Measurements from ENCODE around the gene DHRS7C. TPM values are rescaled to one million over a fixed set of nuclear protein-coding genes. Genes with fewer than 3 reads are reported as not detected.

DHRS7C gene
- total and polyA plus RNA-seq, 2 donors (not counting 3 experiments of a cell fraction or from before 2014, with no cell fraction given) = not detected

GRCh38 chr17:9776911-9777310, 14.5 kb downstream of the DHRS7C start:
- H3K79me2 ChIP-seq (ENCODE audit: control insufficient read depth, insufficient read depth, low read length) = no peaks in the 10 kb centered on the region
- FAIRE-seq = no peak
- no peak for DNase-seq (ENCODE audit: low read depth, low spot score)
- CTCF ChIA-PET = no interaction called here
- TF ChIP-seq EZH2 (IDR thresholded peaks at IDR 0.05; ENCODE audit: borderline replicate concordance, low read depth, low read length, severe bottlenecking) = no peak
- TF ChIP-seq, protein P1, sequence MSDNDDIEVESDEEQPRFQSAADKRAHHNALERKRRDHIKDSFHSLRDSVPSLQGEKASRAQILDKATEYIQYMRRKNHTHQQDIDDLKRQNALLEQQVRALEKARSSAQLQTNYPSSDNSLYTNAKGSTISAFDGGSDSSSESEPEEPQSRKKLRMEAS (IDR thresholded peaks at IDR 0.05; ENCODE audit: insufficient read depth, insufficient read length) = no peak
- no peaks in the 10 kb centered on the region for H3K27me3 ChIP-seq (ENCODE audit: control insufficient read depth in 2 of 2, insufficient read depth in 2 of 2, low read length in 2 of 2)
- dilution Hi-C loops (cut with MboI; ENCODE audit: extremely low pct_ligation_motif_present, low sequenced_read_pairs) = no loop called here
- H4K20me1 ChIP-seq (replicated peaks; ENCODE audit: control insufficient read depth, extremely low read depth, insufficient read depth, low read length) = no peaks in the 10 kb centered on the region
- no peak overlapping the region for H3K4me2 ChIP-seq (ENCODE audit: insufficient read depth, low read length)
- intact Hi-C loops (cut with micrococcal nuclease) = no loop called here
- POLR2A ChIA-PET = no interaction called here
- no TSS peak for BruUV-seq (replicated peaks)
- H3K4me1 ChIP-seq (ENCODE audit: control insufficient read depth, extremely low read depth, insufficient read depth, low read length) = no peaks in the 10 kb centered on the region
- no peaks in the 10 kb centered on the region for H3K36me3 ChIP-seq (ENCODE audit: control insufficient read depth in 2 of 2, extremely low read depth in 1 of 2, insufficient read depth in 2 of 2, low read length in 2 of 2)
- no peaks in the 10 kb centered on the region for H3K9me1 ChIP-seq (replicated peaks; ENCODE audit: control insufficient read depth, extremely low read depth, insufficient read depth, low read length)
- no peak overlapping the region for H2AFZ ChIP-seq (ENCODE audit: low read depth, low read length)
- no peak overlapping the region for H3K9ac ChIP-seq (replicated peaks; ENCODE audit: extremely low read depth, insufficient read depth, low read length)
- H3K9me3 ChIP-seq (replicated peaks; ENCODE audit: control insufficient read depth, insufficient read depth, low read length) = peaks cover 6% of the 10 kb centered on the region
- H3K4me3 ChIP-seq (replicated peaks in 1 of 3; ENCODE audit: insufficient read depth in 1 of 3, low read depth in 1 of 3, low read length in 3 of 3) = no peak overlapping the region
- H3K27ac ChIP-seq (ENCODE audit: insufficient read depth, low read depth, low read length) = no peak overlapping the region

GRCh38 chr17:9772658-9773057, 18.7 kb downstream of the DHRS7C start:
- DNase-seq (ENCODE audit: low read depth, low spot score) (no peak), FAIRE-seq (no peak)
- no peaks in the 10 kb centered on the region for H3K9me1 ChIP-seq (replicated peaks; ENCODE audit: control insufficient read depth, extremely low read depth, insufficient read depth, low read length)
- ChIA-PET CTCF (no interaction called here), POLR2A (no interaction called here)
- no peaks in the 10 kb centered on the region for H3K79me2 ChIP-seq (ENCODE audit: control insufficient read depth, insufficient read depth, low read length)
- no peak overlapping the region for H2AFZ ChIP-seq (ENCODE audit: low read depth, low read length)
- no peak overlapping the region for H3K4me3 ChIP-seq (replicated peaks in 1 of 3; ENCODE audit: insufficient read depth in 1 of 3, low read depth in 1 of 3, low read length in 3 of 3)
- dilution Hi-C loops (cut with MboI; ENCODE audit: extremely low pct_ligation_motif_present, low sequenced_read_pairs) = no loop called here
- no TSS peak for BruUV-seq (replicated peaks)
- intact Hi-C loops (cut with micrococcal nuclease) = no loop called here
- H3K9me3 ChIP-seq (replicated peaks; ENCODE audit: control insufficient read depth, insufficient read depth, low read length) = peaks cover 4% of the 10 kb centered on the region
- H3K27ac ChIP-seq (ENCODE audit: insufficient read depth, low read depth, low read length) = no peak overlapping the region
- TF ChIP-seq MYC (IDR thresholded peaks at IDR 0.05; ENCODE audit: low read depth, low read length) (no peak), FOS (IDR thresholded peaks at IDR 0.05; ENCODE audit: borderline replicate concordance, insufficient read depth, low read length) (no peak), EZH2 (IDR thresholded peaks at IDR 0.05; ENCODE audit: borderline replicate concordance, low read depth, low read length, severe bottlenecking) (no peak), POLR2AphosphoS5 (IDR thresholded peaks at IDR 0.05; ENCODE audit: insufficient read depth, low read depth, low read length) (no peak), GATA2 (IDR thresholded peaks at IDR 0.05; ENCODE audit: insufficient read depth, insufficient read length, low read depth, low read length) (no peak), JUN (IDR thresholded peaks at IDR 0.05; ENCODE audit: borderline replicate concordance, insufficient read depth, insufficient read length, low read depth) (no peak), POLR2A (IDR thresholded peaks at IDR 0.05; ENCODE audit: low read depth, low read length) (no peak)
- TF ChIP-seq, protein P1 (IDR thresholded peaks at IDR 0.05; ENCODE audit: insufficient read depth, insufficient read length) = no peak
- TF ChIP-seq, protein P2, sequence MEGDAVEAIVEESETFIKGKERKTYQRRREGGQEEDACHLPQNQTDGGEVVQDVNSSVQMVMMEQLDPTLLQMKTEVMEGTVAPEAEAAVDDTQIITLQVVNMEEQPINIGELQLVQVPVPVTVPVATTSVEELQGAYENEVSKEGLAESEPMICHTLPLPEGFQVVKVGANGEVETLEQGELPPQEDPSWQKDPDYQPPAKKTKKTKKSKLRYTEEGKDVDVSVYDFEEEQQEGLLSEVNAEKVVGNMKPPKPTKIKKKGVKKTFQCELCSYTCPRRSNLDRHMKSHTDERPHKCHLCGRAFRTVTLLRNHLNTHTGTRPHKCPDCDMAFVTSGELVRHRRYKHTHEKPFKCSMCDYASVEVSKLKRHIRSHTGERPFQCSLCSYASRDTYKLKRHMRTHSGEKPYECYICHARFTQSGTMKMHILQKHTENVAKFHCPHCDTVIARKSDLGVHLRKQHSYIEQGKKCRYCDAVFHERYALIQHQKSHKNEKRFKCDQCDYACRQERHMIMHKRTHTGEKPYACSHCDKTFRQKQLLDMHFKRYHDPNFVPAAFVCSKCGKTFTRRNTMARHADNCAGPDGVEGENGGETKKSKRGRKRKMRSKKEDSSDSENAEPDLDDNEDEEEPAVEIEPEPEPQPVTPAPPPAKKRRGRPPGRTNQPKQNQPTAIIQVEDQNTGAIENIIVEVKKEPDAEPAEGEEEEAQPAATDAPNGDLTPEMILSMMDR (IDR thresholded peaks at IDR 0.05; ENCODE audit: extremely low read depth in 1 of 2, insufficient read depth in 1 of 2, low read depth in 1 of 2, low read length in 2 of 2) = no peak
- no peak overlapping the region for H3K9ac ChIP-seq (replicated peaks; ENCODE audit: extremely low read depth, insufficient read depth, low read length)
- no peaks in the 10 kb centered on the region for H4K20me1 ChIP-seq (replicated peaks; ENCODE audit: control insufficient read depth, extremely low read depth, insufficient read depth, low read length)
- H3K27me3 ChIP-seq (ENCODE audit: control insufficient read depth in 2 of 2, insufficient read depth in 2 of 2, low read length in 2 of 2) = no peaks in the 10 kb centered on the region
- H3K36me3 ChIP-seq (ENCODE audit: control insufficient read depth in 2 of 2, extremely low read depth in 1 of 2, insufficient read depth in 2 of 2, low read length in 2 of 2) = no peaks in the 10 kb centered on the region
- no peaks in the 10 kb centered on the region for H3K4me1 ChIP-seq (ENCODE audit: control insufficient read depth, extremely low read depth, insufficient read depth, low read length)
- no peak overlapping the region for H3K4me2 ChIP-seq (ENCODE audit: insufficient read depth, low read length)

Measured in endothelial cell of umbilical vein (primary cell).